Memory B cell (primary cell): ENCODE data around the gene PNPLA7.
"Not testable (repeated sequence)": the region's sequence is repeated elsewhere in the genome, so short reads cannot be mapped to it uniquely, and the experiment has no call there.

Experiments used
- ATAC-seq: fragments of 150-1000 bp; cut with Tn5 transposase; 2 replicates; pipeline ENCODE4 v1.10.0; 2021; ENCODE audit warnings: low read depth, mild to moderate bottlenecking, moderate library complexity
- DNase-seq, 2 donors: peaks; one replicate each; pipeline ENCODE4 v3.0.0; 2022; ENCODE audit warnings: low spot score in 2 of 2
- H3K27ac Mint-ChIP-seq: one replicate; pipeline ENCODE4 v1.8.0; 2022; ENCODE audit warnings: mild to moderate bottlenecking, moderate library complexity, mixed read lengths
- H3K27me3 Mint-ChIP-seq: one replicate; pipeline ENCODE4 v1.8.0; 2022; ENCODE audit warnings: mixed read lengths
- H3K36me3 Mint-ChIP-seq: one replicate; pipeline ENCODE4 v1.8.0; 2022; ENCODE audit warnings: mild to moderate bottlenecking, mixed read lengths
- H3K4me1 Mint-ChIP-seq: one replicate; pipeline ENCODE4 v1.8.0; 2022; ENCODE audit warnings: mixed read lengths
- H3K4me3 Mint-ChIP-seq: one replicate; pipeline ENCODE4 v1.8.0; 2022; ENCODE audit warnings: mild to moderate bottlenecking, moderate library complexity, mixed read lengths
- H3K9me3 Mint-ChIP-seq: one replicate; pipeline ENCODE4 v1.8.0; 2022; ENCODE audit warnings: mixed read lengths

PNPLA7 gene

DNA sequence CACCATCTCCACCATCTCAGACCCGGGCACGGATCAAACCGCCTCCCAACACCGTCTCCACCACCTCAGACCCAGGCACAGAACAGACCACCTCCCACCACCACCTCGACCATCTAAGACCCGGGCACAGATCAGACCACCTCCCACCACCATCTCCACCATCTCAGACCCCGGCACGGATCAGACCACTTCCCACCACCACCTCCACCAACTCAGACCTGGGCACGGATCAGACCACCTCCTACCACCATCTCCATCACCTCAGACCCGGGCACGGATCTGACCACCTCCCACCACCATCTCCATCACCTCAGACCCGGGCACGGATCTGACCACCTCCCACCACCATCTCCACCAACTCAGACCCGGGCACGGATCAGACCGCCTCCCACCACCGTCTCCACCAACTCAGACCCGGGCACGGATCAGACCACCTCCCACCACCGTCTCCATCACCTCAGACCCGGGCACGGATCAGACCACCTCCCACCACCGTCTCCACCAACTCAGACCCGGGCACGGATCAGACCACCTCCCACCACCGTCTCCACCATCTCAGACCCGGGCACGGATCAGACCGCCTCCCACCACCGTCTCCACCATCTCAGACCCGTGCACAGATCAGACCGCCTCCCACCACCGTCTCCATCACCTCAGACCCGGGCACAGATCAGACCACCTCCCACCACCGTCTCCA lies 83.7 kb downstream of the PNPLA7 start:
- not testable (repeated sequence) for H3K4me1 Mint-ChIP-seq, DNase-seq, ATAC-seq, H3K36me3 Mint-ChIP-seq, H3K27me3 Mint-ChIP-seq, H3K9me3 Mint-ChIP-seq, H3K4me3 Mint-ChIP-seq
- H3K27ac Mint-ChIP-seq: peak overlapping the region; percentile 8

DNA sequence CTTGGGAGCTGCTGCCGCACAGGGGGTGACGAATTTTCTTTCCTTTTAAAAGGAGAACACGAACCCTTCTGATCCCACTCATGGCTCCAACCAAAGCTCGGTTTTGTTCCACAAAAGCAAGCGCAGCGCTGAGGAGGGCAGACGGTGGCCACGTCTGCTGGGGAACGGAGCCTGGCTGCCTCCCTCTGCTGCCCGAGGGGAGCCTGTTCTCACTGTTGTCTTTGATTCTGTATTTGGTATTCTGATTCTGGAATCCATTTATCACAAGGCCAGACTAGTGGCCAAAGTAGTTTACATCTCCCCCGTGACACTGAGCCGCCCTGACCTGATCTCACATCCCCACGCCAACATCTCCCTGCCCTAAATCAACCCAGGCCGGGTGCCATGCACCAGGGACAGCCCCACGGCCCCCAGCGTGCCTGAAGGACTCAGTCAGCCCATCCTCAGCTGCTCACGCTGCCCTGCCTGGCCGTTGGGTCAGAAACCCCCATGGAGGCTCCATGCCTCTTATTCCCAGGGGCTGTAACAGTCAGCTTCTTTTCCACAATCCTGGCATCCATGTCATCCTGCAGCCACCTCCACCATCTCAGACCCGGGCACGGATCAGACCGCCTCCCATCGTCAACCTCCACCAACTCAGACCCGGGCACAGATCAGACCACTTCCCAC lies 84.3 kb downstream of the PNPLA7 start:
- H3K27ac Mint-ChIP-seq: peak overlapping the region; percentile 8
- ATAC-seq (no peak), DNase-seq (no peak)
- H3K36me3 Mint-ChIP-seq: no peaks in the 10 kb centered on the region
- H3K4me1 Mint-ChIP-seq: peaks cover 4% of the 10 kb centered on the region
- H3K4me3 Mint-ChIP-seq: no peak overlapping the region
- no peaks in the 10 kb centered on the region for H3K9me3 Mint-ChIP-seq
- no peaks in the 10 kb centered on the region for H3K27me3 Mint-ChIP-seq

DNA sequence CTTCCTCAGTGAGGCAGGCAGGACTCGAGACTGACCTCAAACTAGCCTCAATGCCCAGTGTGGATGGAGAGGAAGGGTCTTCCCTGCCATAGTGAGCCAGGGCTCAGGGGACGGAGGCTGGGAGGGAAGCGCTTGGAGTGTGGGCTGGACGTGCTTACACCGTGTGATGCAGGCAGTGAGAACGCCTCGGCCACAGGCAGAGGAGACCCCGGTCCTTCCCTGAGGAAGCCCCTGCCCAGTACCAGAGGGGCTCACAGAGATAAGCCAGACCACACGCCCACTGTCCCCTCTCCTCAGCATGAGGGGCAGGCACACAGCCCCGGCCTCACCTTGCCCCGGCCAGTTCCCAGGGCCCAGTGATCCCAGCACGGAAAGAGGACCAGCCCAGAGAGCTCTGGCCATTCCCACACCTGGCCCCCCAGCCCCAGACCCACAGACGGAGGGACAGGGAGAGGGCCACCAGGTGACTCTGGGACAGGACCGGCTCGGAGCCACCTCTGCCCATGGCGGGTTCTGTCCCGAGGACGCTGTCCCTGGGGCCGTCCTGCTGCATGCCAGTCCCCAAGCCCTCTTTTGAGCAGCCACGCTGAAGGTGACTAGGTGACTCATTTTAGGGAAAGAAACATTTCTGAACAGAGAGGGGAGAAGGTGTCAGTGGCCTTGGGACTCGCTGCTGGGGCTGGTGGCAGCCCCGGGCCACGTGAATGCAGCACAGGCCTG lies 85.0 kb downstream of the PNPLA7 start:
- no peak for ATAC-seq
- H3K36me3 Mint-ChIP-seq: no peaks in the 10 kb centered on the region

DNA sequence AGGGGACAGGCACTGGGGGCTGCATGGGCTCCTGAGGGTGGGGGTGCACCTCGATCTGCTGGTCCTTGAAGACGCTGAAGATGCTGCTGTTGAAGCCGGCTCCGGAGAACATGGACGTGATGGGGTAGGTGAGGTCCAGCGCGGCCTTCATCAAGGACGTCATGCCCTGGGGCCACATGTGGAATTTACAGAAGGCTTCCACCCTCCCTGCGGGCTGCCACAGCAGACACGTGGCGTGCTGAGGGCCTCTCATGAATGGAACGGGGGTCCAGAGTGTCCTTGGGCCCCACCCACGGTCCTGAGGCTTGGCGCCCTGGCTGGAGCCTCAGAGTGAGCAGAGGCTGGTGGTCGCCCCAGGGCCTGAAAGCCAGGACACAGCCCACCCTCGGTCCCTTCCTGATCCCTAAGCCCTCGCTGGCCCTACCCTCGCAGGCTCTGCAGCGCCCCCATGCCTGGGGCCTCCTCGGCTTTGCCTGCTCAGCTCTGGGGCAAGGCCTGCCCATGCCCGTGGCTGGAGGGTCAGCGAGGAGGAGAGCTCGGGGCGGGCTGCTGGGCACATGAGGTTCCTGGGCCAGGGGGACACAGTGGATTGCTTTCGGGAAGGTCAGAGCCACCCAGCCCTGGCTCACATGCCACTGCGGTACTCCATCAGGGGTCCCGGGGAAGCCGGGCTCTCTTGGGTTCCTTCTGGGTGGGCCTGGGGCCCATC lies 85.8 kb downstream of the PNPLA7 start:
- no peak overlapping the region for H3K4me3 Mint-ChIP-seq
- no peak for ATAC-seq
- peaks cover 2% of the 10 kb centered on the region for H3K4me1 Mint-ChIP-seq
- no peaks in the 10 kb centered on the region for H3K36me3 Mint-ChIP-seq
- no peaks in the 10 kb centered on the region for H3K27me3 Mint-ChIP-seq
- DNase-seq: no peak
- H3K27ac Mint-ChIP-seq: no peak overlapping the region
- H3K9me3 Mint-ChIP-seq: no peaks in the 10 kb centered on the region

More for the DNA sequence above, 85.0 kb downstream of the PNPLA7 start:
- H3K4me3 Mint-ChIP-seq: no peak overlapping the region
- no peaks in the 10 kb centered on the region for H3K27me3 Mint-ChIP-seq
- DNase-seq: no peak
- H3K4me1 Mint-ChIP-seq: peaks cover 2% of the 10 kb centered on the region
- H3K9me3 Mint-ChIP-seq: no peaks in the 10 kb centered on the region
- H3K27ac Mint-ChIP-seq: no peak overlapping the region

DNA sequence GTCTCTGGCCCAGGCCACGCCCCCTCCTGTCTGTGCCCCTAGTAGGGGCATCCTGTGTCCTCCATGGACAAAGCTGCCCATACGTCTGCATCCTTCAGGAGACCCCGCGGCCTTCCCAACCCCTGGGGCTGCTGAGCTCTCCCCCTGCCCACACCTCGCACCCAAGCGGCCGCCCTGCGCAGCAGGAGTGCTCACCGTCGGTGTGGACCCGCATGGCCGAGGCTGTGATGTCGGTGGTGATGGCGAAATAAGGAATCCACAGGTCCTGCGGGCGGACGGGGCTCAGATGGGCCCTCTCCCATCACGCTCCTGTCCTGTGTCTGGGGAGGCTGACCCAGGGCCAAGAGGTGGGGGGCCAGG lies 86.3 kb downstream of the PNPLA7 start:
- ATAC-seq (no peak), DNase-seq (no peak)
- no peaks in the 10 kb centered on the region for H3K27me3 Mint-ChIP-seq
- no peaks in the 10 kb centered on the region for H3K36me3 Mint-ChIP-seq
- H3K4me1 Mint-ChIP-seq: peaks cover 2% of the 10 kb centered on the region
- H3K9me3 Mint-ChIP-seq: no peaks in the 10 kb centered on the region
- H3K4me3 Mint-ChIP-seq: no peak overlapping the region
- H3K27ac Mint-ChIP-seq: no peak overlapping the region

DNA sequence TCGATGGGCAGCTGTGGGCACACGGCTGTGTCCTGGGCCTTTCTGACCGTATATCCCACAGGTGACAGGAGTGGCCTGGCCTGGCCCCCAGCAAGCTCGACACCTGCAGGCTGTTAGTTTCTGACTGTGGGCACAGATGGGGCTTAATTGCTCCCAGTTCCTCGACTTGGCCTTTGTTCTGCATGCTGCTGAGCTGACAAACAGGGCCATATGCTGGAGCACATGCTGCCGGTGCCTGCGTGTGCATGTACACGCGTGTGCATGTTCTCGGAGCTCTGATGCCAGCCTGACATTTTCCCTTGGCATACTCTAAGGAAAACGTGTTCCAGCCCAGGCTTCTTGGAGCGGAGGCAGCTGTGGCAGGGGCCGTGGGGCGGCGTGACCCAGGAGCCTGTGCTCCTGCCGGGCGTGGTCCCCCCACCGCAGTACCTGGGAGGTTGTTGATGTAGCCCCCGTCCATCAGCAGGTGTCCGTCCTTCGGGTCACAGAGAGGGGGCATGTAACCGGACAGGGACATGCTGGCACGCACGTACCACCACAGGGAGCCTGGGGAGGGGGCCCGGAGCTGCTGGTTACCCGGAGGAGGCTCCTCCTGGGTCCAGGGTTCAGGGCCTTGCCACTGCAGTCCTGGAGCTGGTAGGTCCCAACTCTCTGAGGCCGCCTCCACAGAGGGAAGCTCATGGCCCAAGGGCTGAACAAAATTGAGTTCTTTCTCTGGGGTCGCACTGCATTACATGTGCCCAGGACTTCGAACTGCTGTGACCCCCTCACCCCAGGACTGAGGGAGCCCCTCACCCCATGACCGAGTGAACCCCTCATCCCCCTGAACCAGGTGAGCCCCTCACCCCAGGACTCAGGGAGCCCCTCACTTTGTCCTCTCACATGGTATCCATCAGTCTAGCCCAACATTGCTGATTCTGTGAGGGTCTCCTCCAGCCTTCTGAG lies 86.9 kb downstream of the PNPLA7 start:
- no peaks in the 10 kb centered on the region for H3K9me3 Mint-ChIP-seq
- H3K4me3 Mint-ChIP-seq: peak overlapping the region; percentile 37
- ATAC-seq (no peak), DNase-seq (no peak)
- H3K27me3 Mint-ChIP-seq: no peaks in the 10 kb centered on the region
- peak overlapping the region; percentile 81 for H3K27ac Mint-ChIP-seq
- H3K36me3 Mint-ChIP-seq: no peaks in the 10 kb centered on the region
- peaks cover 2% of the 10 kb centered on the region for H3K4me1 Mint-ChIP-seq

DNA sequence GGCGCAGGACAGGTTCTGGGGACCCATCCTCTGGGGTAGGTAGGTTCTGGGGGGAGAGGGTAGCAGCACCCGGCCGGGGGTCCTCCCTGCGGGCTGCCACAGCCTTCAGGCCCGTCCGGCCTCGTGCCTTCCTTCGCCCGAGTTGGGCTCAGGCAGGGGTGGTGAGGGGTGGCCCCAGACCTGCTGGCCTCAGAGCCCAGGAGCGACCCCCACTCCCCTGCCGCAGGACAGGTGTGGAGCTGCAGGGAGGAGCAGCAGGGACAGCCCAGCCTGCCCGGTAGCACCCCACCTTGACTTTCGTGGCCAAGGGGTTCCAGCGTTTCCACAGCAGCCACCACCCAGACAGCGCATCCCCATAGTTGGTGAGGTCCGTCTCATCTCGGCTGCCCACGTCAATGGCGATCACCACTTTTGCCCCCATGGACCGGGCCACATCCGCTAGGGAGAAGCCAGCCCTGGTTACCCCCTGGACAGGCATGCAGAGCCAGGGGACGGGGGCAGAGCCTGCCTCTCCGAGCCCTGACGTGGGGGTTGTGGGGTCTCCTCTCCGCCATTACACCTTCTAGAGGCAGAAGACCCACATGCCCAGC lies 87.7 kb downstream of the PNPLA7 start:
- peak overlapping the region; percentile 75 for H3K4me3 Mint-ChIP-seq
- H3K9me3 Mint-ChIP-seq: no peaks in the 10 kb centered on the region

DNA sequence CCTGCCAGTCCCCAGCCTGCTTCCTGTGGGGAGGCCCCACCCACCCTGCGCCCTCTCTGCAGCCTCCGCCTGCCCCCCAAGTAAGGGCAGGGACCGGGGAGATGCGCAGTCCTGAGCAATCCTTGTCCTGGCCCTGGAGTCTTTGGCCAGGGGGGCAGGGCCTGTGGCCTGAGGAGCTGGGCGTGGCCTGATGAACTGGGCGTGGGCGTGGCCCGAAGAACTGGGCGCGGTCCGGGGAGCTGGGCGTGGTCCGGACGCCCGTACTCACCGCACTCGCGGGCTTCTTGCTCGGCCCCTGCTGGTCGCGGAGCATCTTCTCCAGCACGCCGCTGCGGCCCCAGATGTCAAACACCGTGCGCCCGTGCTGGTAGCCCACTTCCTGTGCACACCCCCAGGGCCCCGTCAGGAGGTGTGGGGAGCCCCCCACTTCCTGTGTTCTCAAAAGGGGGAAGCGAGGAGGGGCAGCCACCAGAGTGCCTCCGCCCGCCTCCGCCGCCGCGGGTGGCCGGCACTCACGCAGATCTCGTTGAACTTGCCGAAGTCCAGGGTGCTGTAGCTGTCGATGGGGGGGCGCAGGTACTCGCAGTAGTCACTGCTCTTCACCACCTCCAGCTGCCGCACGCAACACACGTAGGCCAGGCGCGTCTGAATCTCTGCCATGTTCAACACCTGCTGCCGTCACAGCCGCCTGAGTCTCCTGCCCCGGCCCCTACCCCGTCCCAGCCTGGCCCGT lies 88.4 kb downstream of the PNPLA7 start:
- peak overlapping the region; percentile 75 for H3K4me3 Mint-ChIP-seq
- DNase-seq (peak; percentile 85 to 90), ATAC-seq (peak; percentile 79)
- H3K4me1 Mint-ChIP-seq: peaks cover 2% of the 10 kb centered on the region
- no peaks in the 10 kb centered on the region for H3K36me3 Mint-ChIP-seq
- peak overlapping the region; percentile 89 for H3K27ac Mint-ChIP-seq
- H3K9me3 Mint-ChIP-seq: no peaks in the 10 kb centered on the region
- no peaks in the 10 kb centered on the region for H3K27me3 Mint-ChIP-seq

More for the DNA sequence above, 87.7 kb downstream of the PNPLA7 start:
- DNase-seq (peak in 1 of 2 donors; percentile 35), ATAC-seq (no peak)
- peaks cover 2% of the 10 kb centered on the region for H3K4me1 Mint-ChIP-seq
- H3K36me3 Mint-ChIP-seq: no peaks in the 10 kb centered on the region
- peak overlapping the region; percentile 89 for H3K27ac Mint-ChIP-seq
- H3K27me3 Mint-ChIP-seq: no peaks in the 10 kb centered on the region

DNA sequence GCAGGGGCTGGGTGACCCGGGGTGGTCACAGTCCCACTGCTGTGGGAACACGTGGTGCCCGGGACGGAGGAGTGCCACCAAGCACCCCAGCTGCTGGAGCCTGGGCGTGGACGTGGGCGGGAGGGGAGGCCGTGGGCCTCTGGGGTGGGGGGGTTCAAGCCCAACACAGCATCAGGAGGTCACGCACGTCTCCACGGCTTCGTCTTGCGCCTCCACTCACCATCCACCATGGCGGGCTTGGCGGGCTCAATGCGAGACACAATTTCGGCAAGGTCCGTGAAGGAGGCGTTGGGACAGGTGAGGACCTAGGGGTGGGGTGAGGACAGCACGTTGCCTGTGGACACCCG lies 88.9 kb downstream of the PNPLA7 start:
- H3K27me3 Mint-ChIP-seq: no peaks in the 10 kb centered on the region
- no peaks in the 10 kb centered on the region for H3K36me3 Mint-ChIP-seq
- no peak for DNase-seq
- no peak overlapping the region for H3K27ac Mint-ChIP-seq
- peaks cover 2% of the 10 kb centered on the region for H3K4me1 Mint-ChIP-seq
- H3K4me3 Mint-ChIP-seq: peak overlapping the region; percentile 14
- ATAC-seq: no peak
- no peaks in the 10 kb centered on the region for H3K9me3 Mint-ChIP-seq

DNA sequence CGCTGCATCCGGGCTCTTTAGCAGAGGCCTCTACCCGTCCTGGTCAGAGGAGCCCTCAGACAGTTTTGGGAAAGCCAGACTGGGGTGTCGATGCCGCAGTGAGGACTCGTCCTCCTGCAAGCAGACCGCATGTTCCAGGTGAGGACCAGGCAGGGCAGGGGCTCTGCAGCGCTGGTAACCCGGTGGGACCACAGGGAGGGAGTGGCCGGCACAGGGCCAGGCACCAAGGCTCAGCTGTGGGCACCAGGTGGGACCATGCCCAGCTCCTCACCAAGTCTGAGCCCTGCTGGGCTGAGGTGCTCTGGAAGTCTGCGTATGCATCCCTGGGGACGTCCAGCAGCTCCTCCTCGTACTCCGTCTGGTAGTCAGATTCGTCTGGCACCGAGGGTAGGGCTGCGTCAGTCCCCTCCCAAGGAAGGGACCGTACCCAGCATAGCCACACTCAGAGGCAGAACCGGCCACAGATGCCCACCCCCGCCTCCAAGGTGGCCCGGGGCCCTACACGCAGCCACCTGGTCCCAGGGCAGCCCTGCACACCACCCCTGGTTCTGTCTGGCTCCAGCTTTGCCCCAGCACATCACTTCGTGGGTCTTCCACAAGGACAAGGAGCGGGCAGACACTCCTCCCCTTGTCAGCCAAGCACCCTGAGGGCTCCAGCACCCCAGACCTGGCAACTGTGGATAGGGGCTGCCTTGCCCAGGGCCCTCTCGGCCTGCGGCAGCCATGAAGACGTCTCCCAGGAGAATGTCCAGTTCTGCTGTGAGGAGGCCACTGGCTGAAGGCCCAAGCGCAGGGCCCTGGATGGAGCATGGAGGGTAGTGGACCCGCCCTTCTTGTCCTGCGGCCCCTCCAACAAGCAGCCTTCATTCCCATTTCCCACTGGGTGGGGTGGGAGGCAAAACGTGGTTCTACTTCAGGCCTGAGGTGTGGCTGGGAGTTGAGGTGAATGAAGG lies 89.6 kb downstream of the PNPLA7 start:
- H3K4me3 Mint-ChIP-seq: peak overlapping the region; percentile 14
- ATAC-seq (no peak), DNase-seq (peak in 1 of 2 donors; percentile 35)
- H3K27ac Mint-ChIP-seq: no peak overlapping the region
- H3K27me3 Mint-ChIP-seq: no peaks in the 10 kb centered on the region
- peaks cover 5% of the 10 kb centered on the region for H3K4me1 Mint-ChIP-seq
- H3K36me3 Mint-ChIP-seq: peaks cover 3% of the 10 kb centered on the region
- H3K9me3 Mint-ChIP-seq: no peaks in the 10 kb centered on the region

DNA sequence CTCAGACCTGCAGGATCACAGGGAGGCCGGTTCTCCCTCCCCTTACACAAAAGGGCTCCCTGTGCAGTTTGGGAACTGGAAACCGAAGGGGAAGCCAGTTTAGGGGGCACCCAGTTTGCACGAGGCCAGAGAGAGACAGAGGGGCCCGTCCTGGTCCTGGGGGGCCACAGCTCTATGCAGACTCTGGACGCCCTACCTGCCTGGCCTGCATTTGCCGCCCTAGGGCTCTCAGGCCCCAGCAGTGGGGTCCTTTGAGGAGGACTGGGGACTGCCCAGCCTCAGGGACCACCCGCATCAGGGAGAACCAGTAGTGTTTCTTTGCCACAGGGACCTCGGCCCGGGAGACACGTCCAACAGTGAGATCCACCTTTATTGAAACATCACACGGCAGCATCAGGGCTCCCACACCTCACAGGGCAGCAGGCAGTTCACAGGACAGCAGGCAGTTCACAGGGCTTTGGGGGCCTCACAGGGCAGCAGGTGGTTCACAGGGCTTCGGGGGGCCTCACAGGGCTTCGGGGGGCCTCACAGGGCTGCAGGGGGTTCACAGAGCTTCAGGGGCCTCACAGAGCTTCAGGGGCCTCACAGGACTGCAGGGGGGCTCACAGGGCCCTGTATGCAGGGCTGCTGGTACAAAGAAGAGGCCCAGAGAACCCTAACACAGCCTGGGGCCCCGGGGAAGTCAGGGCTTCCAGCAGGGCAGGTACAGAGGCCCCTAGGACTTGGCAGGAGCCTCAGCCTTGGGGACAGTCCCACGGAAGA lies 90.4 kb downstream of the PNPLA7 start:
- DNase-seq: no peak
- Mint-ChIP-seq H3K9me3 (no peaks in the 10 kb centered on the region), H3K36me3 (peaks cover 3% of the 10 kb centered on the region), H3K4me1 (peaks cover 5% of the 10 kb centered on the region), H3K27me3 (no peaks in the 10 kb centered on the region), H3K27ac (no peak overlapping the region), H3K4me3 (peak overlapping the region; percentile 65)
- ATAC-seq: no peak
